NCI-H1694 treated with DMSO at 0.1 percent for 48 hours (cell line): ENCODE results near the gene SVIL.

Experiments used
- DNase-seq: peaks from one replicate; lab custom pipeline; 2025; lab: John Stamatoyannopoulos, UW

Gene SVIL

DNA sequence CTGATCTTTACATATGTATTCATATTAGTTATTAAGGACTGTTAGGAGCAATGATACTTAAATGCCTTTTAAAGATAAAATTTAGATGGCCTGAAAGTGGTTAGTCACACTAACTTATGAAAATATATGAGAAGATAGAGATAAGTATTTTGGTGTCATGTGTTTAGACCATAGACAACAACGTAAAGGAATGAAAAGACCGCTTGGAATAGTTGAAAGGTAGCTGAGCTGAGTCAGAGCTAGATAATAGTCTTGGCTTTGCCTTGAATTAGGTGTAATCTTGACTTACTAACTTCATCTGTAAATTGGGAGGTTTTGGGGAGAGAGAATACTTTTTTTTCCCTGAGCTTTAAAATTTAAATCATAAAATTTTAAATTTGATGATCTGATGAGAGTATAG lies 218.9 kb downstream of the SVIL start:
- DNase-seq, result no peak

DNA sequence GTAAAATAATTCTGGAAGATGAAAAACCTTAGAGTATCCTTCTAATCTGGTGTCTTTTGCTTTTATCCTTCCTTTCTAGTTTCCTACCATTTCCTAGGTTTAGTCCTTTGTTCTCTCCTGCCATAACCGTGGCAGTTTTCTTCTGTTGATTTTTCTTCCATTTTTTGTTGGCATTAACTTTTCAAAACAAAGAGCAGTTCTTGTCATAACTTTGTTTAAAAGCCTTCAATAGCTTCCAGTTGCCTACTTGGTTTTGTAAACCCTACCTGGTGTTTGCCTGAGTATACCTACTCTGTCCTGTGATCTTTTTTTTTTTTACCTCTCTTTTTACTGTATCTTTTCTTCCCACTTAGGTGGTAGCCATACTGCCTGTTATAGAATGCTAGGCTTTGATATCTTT lies 220.3 kb downstream of the SVIL start:
- DNase-seq, result no peak

DNA sequence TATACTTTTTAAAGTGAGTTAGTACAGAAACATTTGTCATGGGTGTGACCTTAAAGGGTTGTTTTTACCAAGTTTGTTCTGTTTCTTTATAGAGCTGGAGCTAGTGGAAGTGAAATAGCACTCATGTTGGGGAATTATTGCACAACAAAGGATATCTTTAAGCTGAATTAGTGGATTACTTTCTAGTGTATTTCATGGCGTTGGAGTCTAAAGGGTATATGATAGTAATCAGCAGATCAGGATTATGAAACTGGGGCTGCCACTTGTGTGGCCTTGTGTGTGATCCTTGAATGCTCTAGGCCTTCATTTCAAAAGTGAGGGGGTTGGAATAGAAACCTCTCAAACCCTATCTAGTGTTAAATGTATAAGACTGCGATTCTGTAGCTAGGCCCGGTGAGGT lies 222.3 kb downstream of the SVIL start:
- no peak for DNase-seq

DNA sequence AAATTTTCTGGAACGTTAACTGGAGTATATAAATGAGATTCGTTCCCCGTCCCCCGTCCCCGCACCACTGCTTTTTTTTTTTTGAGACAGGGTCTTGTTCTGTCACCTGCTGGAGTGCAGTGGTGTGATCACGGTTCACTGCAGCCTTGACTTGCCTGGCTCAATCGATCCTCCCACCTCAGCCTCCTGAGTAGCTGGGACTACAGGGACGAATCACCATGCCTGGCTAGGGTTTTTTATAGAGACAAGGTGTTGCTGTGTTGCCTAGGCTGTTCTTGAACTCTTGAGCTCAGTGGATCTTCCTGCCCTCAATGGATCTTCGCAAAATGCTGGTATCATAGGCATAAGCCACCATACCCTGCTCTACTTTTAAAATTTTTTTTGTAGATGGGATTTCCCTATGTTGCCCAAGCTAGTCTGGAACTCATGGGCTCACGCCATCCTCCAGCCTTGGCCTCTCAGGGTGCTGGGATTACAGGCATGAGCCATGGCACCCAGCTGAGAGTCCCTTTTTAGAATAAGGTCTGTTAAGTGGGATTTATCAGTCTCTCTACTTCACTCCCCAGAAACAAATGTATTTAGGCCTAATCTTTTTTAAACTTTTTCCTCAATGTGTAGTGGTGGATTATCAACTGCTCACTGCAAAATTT lies 223.0 kb downstream of the SVIL start:
- no peak for DNase-seq

DNA sequence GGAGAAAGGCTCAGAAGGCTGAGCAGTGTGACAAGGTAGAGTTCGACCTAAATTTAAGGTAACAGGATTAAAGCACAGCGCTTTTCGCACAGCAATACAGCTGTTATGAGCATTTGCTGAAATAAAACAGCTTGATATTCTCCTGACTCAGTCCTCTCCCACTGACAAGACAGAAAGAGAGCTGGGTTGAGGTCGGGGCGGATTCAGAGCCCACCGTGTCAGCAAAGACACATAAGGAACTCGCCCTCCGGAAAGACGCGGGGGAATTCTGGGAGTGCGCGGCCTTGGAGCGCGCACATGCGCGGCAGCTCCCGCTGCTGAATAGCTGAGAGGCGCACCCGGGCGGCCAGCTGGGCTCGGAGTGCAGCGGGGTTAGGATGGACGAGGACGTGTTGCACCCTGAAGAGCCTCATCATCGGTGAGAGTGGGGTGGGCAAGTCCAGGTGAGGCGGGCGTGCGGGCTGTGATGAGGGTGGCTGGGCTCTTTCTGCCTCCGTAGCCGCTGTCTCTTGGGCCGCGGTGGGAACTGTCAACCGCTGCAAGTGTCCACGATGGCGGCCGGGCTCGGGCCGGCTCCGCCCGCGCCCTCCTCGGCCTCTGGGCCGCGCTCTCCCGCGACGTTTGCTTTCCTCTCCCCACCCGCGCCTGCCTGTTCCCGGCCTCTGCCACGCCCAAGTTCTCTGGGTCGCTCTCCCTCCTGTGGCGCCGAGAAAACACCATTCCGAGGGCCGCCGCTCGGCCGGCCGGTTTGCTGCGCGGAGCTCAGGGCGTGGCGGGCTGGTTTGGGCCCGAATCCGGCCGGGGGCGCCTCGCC lies 225.3 kb downstream of the SVIL start:
- peak; percentile 43 for DNase-seq

DNA sequence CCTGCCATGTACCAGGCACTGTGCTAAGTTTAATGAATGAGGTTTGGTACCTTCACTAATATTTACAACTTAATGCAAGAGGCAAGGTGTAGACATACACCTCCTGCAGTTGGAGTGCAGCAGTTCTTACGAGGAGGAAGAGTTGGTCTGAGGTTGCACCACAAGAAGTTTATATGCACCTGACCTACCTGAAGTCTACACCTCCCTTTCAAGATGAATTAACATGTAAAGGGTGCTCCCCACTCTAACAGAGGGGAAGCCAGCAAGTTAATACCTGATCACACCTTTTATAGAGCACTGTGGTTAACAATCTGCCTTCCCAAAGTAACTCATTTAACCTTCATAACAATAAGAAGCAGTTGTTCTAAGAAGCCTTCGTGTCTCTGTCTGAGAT lies 225.9 kb downstream of the SVIL start:
- DNase-seq, result no peak
